CD4-positive, alpha-beta T cell treated with Interleukin-15 for 4 hours (primary cell): Measurements from ENCODE around the gene CHST15.
"Not testable (repeated sequence)": the region's sequence is repeated elsewhere in the genome, so short reads cannot be mapped to it uniquely, and the experiment has no call there.

Experiments
- DNase-seq: peaks from one replicate; pipeline ENCODE4 v3.0.0-alpha.2; 2020; ENCODE audit warnings: low spot score

The CHST15 gene

GRCh38 chr10:124124123-124124768, 30.8 kb upstream of the CHST15 start:
- DNase-seq: no peak

GRCh38 chr10:124123156-124123555, 29.8 kb upstream of the CHST15 start:
- DNase-seq: no peak

GRCh38 chr10:124122211-124122610, 28.8 kb upstream of the CHST15 start:
- DNase-seq: no peak

GRCh38 chr10:124120410-124121061, 27.1 kb upstream of the CHST15 start:
- DNase-seq: no peak

GRCh38 chr10:124119946-124120345, 26.5 kb upstream of the CHST15 start:
- no peak for DNase-seq

GRCh38 chr10:124119216-124119615, 25.8 kb upstream of the CHST15 start:
- no peak for DNase-seq

- no peak for DNase-seq
Measured at GRCh38 chr10:124117833-124118232, 24.4 kb upstream of the CHST15 start.

GRCh38 chr10:124117511-124117785, 24.1 kb upstream of the CHST15 start:
- no peak for DNase-seq

GRCh38 chr10:124116771-124117510, 23.5 kb upstream of the CHST15 start:
- DNase-seq: no peak

GRCh38 chr10:124114696-124115095, 21.3 kb upstream of the CHST15 start:
- no peak for DNase-seq

- DNase-seq: no peak
Measured at GRCh38 chr10:124112891-124113580, 19.6 kb upstream of the CHST15 start.

GRCh38 chr10:124110882-124111281, 17.5 kb upstream of the CHST15 start:
- no peak for DNase-seq

GRCh38 chr10:124109261-124109660, 15.9 kb upstream of the CHST15 start:
- no peak for DNase-seq

GRCh38 chr10:124107072-124107471, 13.7 kb upstream of the CHST15 start:
- no peak for DNase-seq

- no peak for DNase-seq
Measured at GRCh38 chr10:124106241-124106879, 13.0 kb upstream of the CHST15 start.

- DNase-seq: no peak
Measured at GRCh38 chr10:124105594-124105993, 12.2 kb upstream of the CHST15 start.

- no peak for DNase-seq
Measured at GRCh38 chr10:124105045-124105444, 11.6 kb upstream of the CHST15 start.

- no peak for DNase-seq
Measured at GRCh38 chr10:124104011-124104627, 10.7 kb upstream of the CHST15 start.

GRCh38 chr10:124101351-124101750, 8.0 kb upstream of the CHST15 start:
- no peak for DNase-seq

- DNase-seq: not testable (repeated sequence)
Measured at GRCh38 chr10:124100651-124101050, 7.3 kb upstream of the CHST15 start.

- DNase-seq: no peak
Measured at GRCh38 chr10:124100124-124100523, 6.7 kb upstream of the CHST15 start.

- no peak for DNase-seq
Measured at GRCh38 chr10:124099604-124100003, 6.2 kb upstream of the CHST15 start.
